ENCODE measurements around the gene ZEB2. TPM values are rescaled to one million over a fixed set of nuclear protein-coding genes. Genes with fewer than 3 reads are reported as not detected.
A peak's percentile ranks its signal among the peaks of the same experiment; 100 is the strongest.

The ZEB2 gene
- 130 TPM for polyA plus RNA-seq (2013)

GRCh38 chr2:144519934-144520731 lies at the start of gene ZEB2:
Gene ZEB2 (minus strand): TSS chr2:144520119. CDS start chr2:144517350, 2,769 bp downstream.
- H3K27me3 ChIP-seq (replicated peaks in 2 of 5; ENCODE audit: control insufficient read depth in 4 of 5, insufficient read depth in 5 of 5, low read length in 4 of 5), result no peaks in the 10 kb centered on the region
- H3K36me3 ChIP-seq (ENCODE audit: control insufficient read depth in 4 of 4, insufficient read depth in 4 of 4, low read length in 3 of 4), result peaks cover 0 to 7% (median 2%) of the 10 kb centered on the region in 4 experiments
- no peaks in the 10 kb centered on the region for H3K9me3 ChIP-seq (ENCODE audit: control extremely low read depth in 1 of 5, control insufficient read depth in 4 of 5, insufficient read depth in 2 of 5, low read depth in 1 of 5, low read length in 4 of 5)
- peaks cover 12 to 42% (median 29%) of the 10 kb centered on the region in 4 experiments for H3K4me1 ChIP-seq (ENCODE audit: control extremely low read depth in 1 of 4, control insufficient read depth in 4 of 4, insufficient read depth in 4 of 4, low read length in 3 of 4)
- under 1% methylated on average over 20 of the region's 29 CpGs for WGBS (ENCODE audit: insufficient coverage)
- H3K4me3 ChIP-seq (ENCODE audit: control insufficient read depth in 1 of 7, extremely low read depth in 1 of 7, insufficient read depth in 4 of 7, low read depth in 2 of 7, low read length in 6 of 7), result peak within 1 kb of the TSS; percentile 62 to 100 (median 94)
- CTCF ChIA-PET, result interaction anchor here (0.6 to 4.5 kb wide), 12 partner anchors 10 to 1232 kb away, joined by 3 to 22 read pairs (median 4); no protein-coding TSS in a partner anchor
- POLR2A ChIA-PET, result interaction anchor here (0.6 to 1.2 kb wide), 2 partner anchors 62 to 439 kb away, joined by 3 read pairs; no protein-coding TSS in a partner anchor
- H3K27ac ChIP-seq (ENCODE audit: insufficient read depth in 1 of 2, low read depth in 1 of 2, low read length in 2 of 2, poor library complexity in 1 of 2, severe bottlenecking in 2 of 2), result peak within 1 kb of the TSS; percentile 91 to 96
- DNase-seq, result peak; percentile 87 to 92 (median 89)

- 100% methylated on average over 2 of the region's 4 CpGs for WGBS (ENCODE audit: insufficient coverage)
- DNase-seq, result no peak
- Histone ChIP-seq H3K36me3 (ENCODE audit: control insufficient read depth in 4 of 4, insufficient read depth in 4 of 4, low read length in 3 of 4) (no peaks in the 10 kb centered on the region), H3K4me3 (ENCODE audit: control insufficient read depth in 1 of 7, extremely low read depth in 1 of 7, insufficient read depth in 4 of 7, low read depth in 2 of 7, low read length in 6 of 7) (no peak overlapping the region), H3K27me3 (replicated peaks in 2 of 5; ENCODE audit: control insufficient read depth in 4 of 5, insufficient read depth in 5 of 5, low read length in 4 of 5) (no peaks in the 10 kb centered on the region), H3K4me1 (ENCODE audit: control extremely low read depth in 1 of 4, control insufficient read depth in 4 of 4, insufficient read depth in 4 of 4, low read length in 3 of 4) (no peaks in the 10 kb centered on the region), H3K9me3 (ENCODE audit: control extremely low read depth in 1 of 5, control insufficient read depth in 4 of 5, insufficient read depth in 2 of 5, low read depth in 1 of 5, low read length in 4 of 5) (no peaks in the 10 kb centered on the region), H3K27ac (ENCODE audit: insufficient read depth in 1 of 2, low read depth in 1 of 2, low read length in 2 of 2, poor library complexity in 1 of 2, severe bottlenecking in 2 of 2) (no peak overlapping the region)
- ChIA-PET POLR2A (no interaction called here), CTCF (interaction anchor here (1.2 to 1.4 kb wide), 2 partner anchors 9 to 13 kb away, joined by 3 to 4 read pairs; no protein-coding TSS in a partner anchor)
Measured at GRCh38 chr2:144567745-144568144, 47.8 kb upstream of the ZEB2 start.

GRCh38 chr2:144566448-144566847 lies 46.5 kb upstream of the ZEB2 start:
- CTCF ChIA-PET, result interaction anchor here (1.2 kb wide), 1 partner anchor 18 kb away, joined by 3 read pairs; no protein-coding TSS in a partner anchor
- 100% methylated on average over 2 of the region's 2 CpGs for WGBS (ENCODE audit: insufficient coverage)
- POLR2A ChIA-PET, result interaction anchor here (0.6 kb wide), 1 partner anchor 434 kb away, joined by 3 read pairs; no protein-coding TSS in a partner anchor

GRCh38 chr2:144560251-144560650 lies 40.3 kb upstream of the ZEB2 start:
- CTCF ChIA-PET, result no interaction called here
- Histone ChIP-seq H3K4me3 (ENCODE audit: control insufficient read depth in 1 of 7, extremely low read depth in 1 of 7, insufficient read depth in 4 of 7, low read depth in 2 of 7, low read length in 6 of 7) (no peak overlapping the region), H3K27me3 (replicated peaks in 2 of 5; ENCODE audit: control insufficient read depth in 4 of 5, insufficient read depth in 5 of 5, low read length in 4 of 5) (no peaks in the 10 kb centered on the region), H3K4me1 (ENCODE audit: control extremely low read depth in 1 of 4, control insufficient read depth in 4 of 4, insufficient read depth in 4 of 4, low read length in 3 of 4) (peaks cover 0 to 17% (median 9%) of the 10 kb centered on the region in 4 experiments), H3K36me3 (ENCODE audit: control insufficient read depth in 4 of 4, insufficient read depth in 4 of 4, low read length in 3 of 4) (no peaks in the 10 kb centered on the region), H3K9me3 (ENCODE audit: control extremely low read depth in 1 of 5, control insufficient read depth in 4 of 5, insufficient read depth in 2 of 5, low read depth in 1 of 5, low read length in 4 of 5) (no peaks in the 10 kb centered on the region), H3K27ac (ENCODE audit: insufficient read depth in 1 of 2, low read depth in 1 of 2, low read length in 2 of 2, poor library complexity in 1 of 2, severe bottlenecking in 2 of 2) (no peak overlapping the region)
- peak in 2 of 3 donors; percentile 53 to 61 for DNase-seq
- POLR2A ChIA-PET, result no interaction called here
- no CpG with 5 or more reads among the region's 1 CpG for WGBS (ENCODE audit: insufficient coverage)

More at GRCh38 chr2:144566448-144566847, 46.5 kb upstream of the ZEB2 start:
- Histone ChIP-seq H3K27me3 (replicated peaks in 2 of 5; ENCODE audit: control insufficient read depth in 4 of 5, insufficient read depth in 5 of 5, low read length in 4 of 5) (no peaks in the 10 kb centered on the region), H3K4me3 (ENCODE audit: control insufficient read depth in 1 of 7, extremely low read depth in 1 of 7, insufficient read depth in 4 of 7, low read depth in 2 of 7, low read length in 6 of 7) (no peak overlapping the region), H3K27ac (ENCODE audit: insufficient read depth in 1 of 2, low read depth in 1 of 2, low read length in 2 of 2, poor library complexity in 1 of 2, severe bottlenecking in 2 of 2) (no peak overlapping the region), H3K36me3 (ENCODE audit: control insufficient read depth in 4 of 4, insufficient read depth in 4 of 4, low read length in 3 of 4) (no peaks in the 10 kb centered on the region), H3K4me1 (ENCODE audit: control extremely low read depth in 1 of 4, control insufficient read depth in 4 of 4, insufficient read depth in 4 of 4, low read length in 3 of 4) (no peaks in the 10 kb centered on the region), H3K9me3 (ENCODE audit: control extremely low read depth in 1 of 5, control insufficient read depth in 4 of 5, insufficient read depth in 2 of 5, low read depth in 1 of 5, low read length in 4 of 5) (no peaks in the 10 kb centered on the region)
- no peak for DNase-seq

GRCh38 chr2:144559681-144560080 lies 39.8 kb upstream of the ZEB2 start:
- Histone ChIP-seq H3K27me3 (replicated peaks in 2 of 5; ENCODE audit: control insufficient read depth in 4 of 5, insufficient read depth in 5 of 5, low read length in 4 of 5) (no peaks in the 10 kb centered on the region), H3K36me3 (ENCODE audit: control insufficient read depth in 4 of 4, insufficient read depth in 4 of 4, low read length in 3 of 4) (no peaks in the 10 kb centered on the region), H3K9me3 (ENCODE audit: control extremely low read depth in 1 of 5, control insufficient read depth in 4 of 5, insufficient read depth in 2 of 5, low read depth in 1 of 5, low read length in 4 of 5) (no peaks in the 10 kb centered on the region), H3K4me3 (ENCODE audit: control insufficient read depth in 1 of 7, extremely low read depth in 1 of 7, insufficient read depth in 4 of 7, low read depth in 2 of 7, low read length in 6 of 7) (no peak overlapping the region), H3K27ac (ENCODE audit: insufficient read depth in 1 of 2, low read depth in 1 of 2, low read length in 2 of 2, poor library complexity in 1 of 2, severe bottlenecking in 2 of 2) (peak overlapping the region in 1 of 2 experiments; percentile 16), H3K4me1 (ENCODE audit: control extremely low read depth in 1 of 4, control insufficient read depth in 4 of 4, insufficient read depth in 4 of 4, low read length in 3 of 4) (peaks cover 0 to 17% (median 9%) of the 10 kb centered on the region in 4 experiments)
- DNase-seq, result no peak
- CTCF ChIA-PET, result interaction anchor here (0.8 to 1.2 kb wide), 2 partner anchors 14 to 32 kb away, joined by 3 read pairs; no protein-coding TSS in a partner anchor
- 100% methylated on average over 1 of the region's 3 CpGs for WGBS (ENCODE audit: insufficient coverage)
- POLR2A ChIA-PET, result no interaction called here

- H3K36me3 ChIP-seq (ENCODE audit: control insufficient read depth in 4 of 4, insufficient read depth in 4 of 4, low read length in 3 of 4), result no peaks in the 10 kb centered on the region
- no peaks in the 10 kb centered on the region for H3K9me3 ChIP-seq (ENCODE audit: control extremely low read depth in 1 of 5, control insufficient read depth in 4 of 5, insufficient read depth in 2 of 5, low read depth in 1 of 5, low read length in 4 of 5)
- H3K27ac ChIP-seq (ENCODE audit: insufficient read depth in 1 of 2, low read depth in 1 of 2, low read length in 2 of 2, poor library complexity in 1 of 2, severe bottlenecking in 2 of 2), result no peak overlapping the region
- no peaks in the 10 kb centered on the region for H3K27me3 ChIP-seq (replicated peaks in 2 of 5; ENCODE audit: control insufficient read depth in 4 of 5, insufficient read depth in 5 of 5, low read length in 4 of 5)
- H3K4me1 ChIP-seq (ENCODE audit: control extremely low read depth in 1 of 4, control insufficient read depth in 4 of 4, insufficient read depth in 4 of 4, low read length in 3 of 4), result peaks cover 0 to 17% (median 9%) of the 10 kb centered on the region in 4 experiments
- ChIA-PET CTCF (interaction anchor here (0.8 to 1.2 kb wide), 2 partner anchors 14 to 32 kb away, joined by 3 read pairs; no protein-coding TSS in a partner anchor), POLR2A (no interaction called here)
- H3K4me3 ChIP-seq (ENCODE audit: control insufficient read depth in 1 of 7, extremely low read depth in 1 of 7, insufficient read depth in 4 of 7, low read depth in 2 of 7, low read length in 6 of 7), result no peak overlapping the region
- no peak for DNase-seq
- WGBS (ENCODE audit: insufficient coverage), result no CpG with 5 or more reads among the region's 1 CpG
Measured at GRCh38 chr2:144559242-144559641, 39.3 kb upstream of the ZEB2 start.
